A673 (cell line): Measurements from ENCODE around the gene TSEN2. TPM values are rescaled to one million over a fixed set of nuclear protein-coding genes. Genes with fewer than 3 reads are reported as not detected.

Experiments used
- BruUV-seq: library from RNA; stranded (reverse); fragments of 400-500 nt; replicated peaks from 2 replicates; lab custom pipeline; 2021; lab: Mats Ljungman, UMichigan
- CTCF ChIA-PET: fragments of 300-600 bp; sonication (Branson Sonifier 250); formaldehyde crosslinking; loops from one replicate; lab custom pipeline; 2022; ENCODE audit warnings: antibody characterized with exemption; lab: Charles Lee
- POLR2A ChIA-PET: fragments of 300-600 bp; sonication (Branson Sonifier 250); formaldehyde crosslinking; loops from one replicate; lab custom pipeline; 2022; ENCODE audit warnings: antibody characterized with exemption; ENCODE audit not compliant: low non-redundant PET; lab: Charles Lee
- DNase-seq: peaks from one replicate; pipeline ENCODE4 v3.0.0-alpha.2; 2015; ENCODE audit warnings: low spot score
- H3K27ac ChIP-seq: fragments of 200-600 bp; sonication (generic); 2 replicates; pipeline ENCODE4 v1.5.1; 2016; ENCODE audit warnings: mixed run types, low read depth, mild to moderate bottlenecking, mixed read lengths, antibody characterized with exemption, low read length; ENCODE audit not compliant: poor library complexity, severe bottlenecking
- H3K27me3 ChIP-seq: fragments of 200-600 bp; sonication (generic); replicated peaks from 2 replicates; pipeline ENCODE4 v1.6.1; 2017; ENCODE audit warnings: mixed run types, low read depth, mild to moderate bottlenecking, mixed read lengths, antibody characterized with exemption, low read length; ENCODE audit not compliant: insufficient read depth, poor library complexity
- H3K36me3 ChIP-seq: fragments of 200-600 bp; sonication (generic); 2 replicates; pipeline ENCODE4 v1.6.1; 2016; ENCODE audit warnings: mixed run types, mild to moderate bottlenecking, mixed read lengths, antibody characterized with exemption, low read length; ENCODE audit not compliant: insufficient read depth, poor library complexity, severe bottlenecking
- H3K4me1 ChIP-seq: fragments of 200-600 bp; sonication (generic); 2 replicates; pipeline ENCODE4 v1.6.1; 2017; ENCODE audit warnings: mixed run types, mild to moderate bottlenecking, mixed read lengths, antibody characterized with exemption, low read length; ENCODE audit not compliant: insufficient read depth, poor library complexity, severe bottlenecking
- H3K4me3 ChIP-seq: fragments of 200-600 bp; sonication (generic); 2 replicates; pipeline ENCODE4 v1.5.1; 2016; ENCODE audit warnings: low read depth, mixed run types, mild to moderate bottlenecking, mixed read lengths, low read length; ENCODE audit not compliant: poor library complexity, severe bottlenecking
- H3K9me3 ChIP-seq: fragments of 200-600 bp; sonication (generic); 2 replicates; pipeline ENCODE4 v1.6.1; 2016; ENCODE audit warnings: mixed run types, low read depth, mild to moderate bottlenecking, mixed read lengths, antibody characterized with exemption, low read length; ENCODE audit not compliant: poor library complexity, severe bottlenecking
- EZH2 ChIP-seq: fragments of 200-600 bp; sonication (generic); IDR thresholded peaks from 2 replicates; pipeline ENCODE4 v1.6.1; 2017; ENCODE audit warnings: borderline replicate concordance, low read depth, mild to moderate bottlenecking, mixed read lengths, antibody characterized with exemption, low read length; ENCODE audit not compliant: poor library complexity, severe bottlenecking
- intact Hi-C: fragments of 100-400 bp; cut with micrococcal nuclease; formaldehyde crosslinking; loops from one replicate; pipeline ENCODE4 v1.10.0; 2022; ENCODE audit not compliant: unreplicated experiment
- total RNA-seq: library from RNA; stranded (reverse); gene quantifications from 2 replicates; pipeline ENCODE4 v1.2.3, GENCODE V29; 2021
- TF ChIP-seq, protein P1 (sequence below): fragments of 300-800, 200-600 bp; sonication (generic); conservative IDR thresholded peaks from 2 replicates; pipeline ENCODE4 v1.5.1; 2017; ENCODE audit warnings: low read depth, mild to moderate bottlenecking, antibody characterized with exemption, low read length, moderate library complexity, mixed read lengths

Gene TSEN2
- total RNA-seq, 1 experiment from 2014 or later: 34.5 TPM

DNA sequence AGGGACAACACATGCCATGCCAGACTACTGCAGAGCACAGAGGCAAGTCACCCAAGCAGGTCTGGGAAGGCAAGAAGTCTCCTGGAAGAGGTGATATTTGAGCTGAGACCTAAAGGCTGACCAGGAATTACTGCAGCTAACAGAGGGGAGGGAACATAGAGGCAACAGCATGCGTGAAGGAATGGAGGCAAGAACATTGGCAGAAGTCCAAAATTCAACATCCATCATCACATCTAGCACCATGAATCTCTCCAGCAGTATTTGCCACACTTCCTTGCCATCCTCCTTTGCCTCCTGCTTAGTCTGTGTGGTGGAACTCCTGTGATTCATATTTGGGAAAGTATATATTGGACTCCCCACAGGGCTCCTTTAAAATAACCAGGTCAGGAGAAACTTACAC lies 870 bp upstream of the TSEN2 start:
- Histone ChIP-seq H3K27me3 (no peaks in the 10 kb centered on the region), H3K27ac (no peak overlapping the region), H3K4me1 (peaks cover 12% of the 10 kb centered on the region), H3K4me3 (peak overlapping the region; percentile 93), H3K9me3 (no peaks in the 10 kb centered on the region), H3K36me3 (no peaks in the 10 kb centered on the region)
- TF ChIP-seq, protein P1, sequence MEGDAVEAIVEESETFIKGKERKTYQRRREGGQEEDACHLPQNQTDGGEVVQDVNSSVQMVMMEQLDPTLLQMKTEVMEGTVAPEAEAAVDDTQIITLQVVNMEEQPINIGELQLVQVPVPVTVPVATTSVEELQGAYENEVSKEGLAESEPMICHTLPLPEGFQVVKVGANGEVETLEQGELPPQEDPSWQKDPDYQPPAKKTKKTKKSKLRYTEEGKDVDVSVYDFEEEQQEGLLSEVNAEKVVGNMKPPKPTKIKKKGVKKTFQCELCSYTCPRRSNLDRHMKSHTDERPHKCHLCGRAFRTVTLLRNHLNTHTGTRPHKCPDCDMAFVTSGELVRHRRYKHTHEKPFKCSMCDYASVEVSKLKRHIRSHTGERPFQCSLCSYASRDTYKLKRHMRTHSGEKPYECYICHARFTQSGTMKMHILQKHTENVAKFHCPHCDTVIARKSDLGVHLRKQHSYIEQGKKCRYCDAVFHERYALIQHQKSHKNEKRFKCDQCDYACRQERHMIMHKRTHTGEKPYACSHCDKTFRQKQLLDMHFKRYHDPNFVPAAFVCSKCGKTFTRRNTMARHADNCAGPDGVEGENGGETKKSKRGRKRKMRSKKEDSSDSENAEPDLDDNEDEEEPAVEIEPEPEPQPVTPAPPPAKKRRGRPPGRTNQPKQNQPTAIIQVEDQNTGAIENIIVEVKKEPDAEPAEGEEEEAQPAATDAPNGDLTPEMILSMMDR: no peak
- TF ChIP-seq EZH2: no peak
- ChIA-PET CTCF (no interaction called here), POLR2A (no interaction called here)
- no TSS peak for BruUV-seq
- intact Hi-C loops: loop anchor here (1.0 kb wide), 1 partner anchor 344 kb away; no protein-coding TSS in a partner anchor
- peak; percentile 17 for DNase-seq

DNA sequence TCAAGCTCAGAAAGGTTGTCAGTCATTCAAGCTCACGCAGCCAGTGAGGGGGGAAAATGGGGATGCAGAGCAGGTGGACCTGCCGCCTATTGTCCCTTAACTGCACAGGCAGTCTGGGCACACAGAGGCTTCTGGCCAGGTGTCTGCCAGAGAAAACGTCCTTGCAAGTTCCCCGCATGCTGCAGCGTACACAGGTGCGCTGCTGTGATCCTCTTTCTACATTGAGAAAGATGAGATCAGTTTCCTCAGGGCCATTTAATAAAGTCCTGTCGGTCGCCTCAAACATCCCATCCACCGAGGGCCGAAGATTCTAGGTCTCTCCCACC lies 445 bp upstream of the TSEN2 start:
- Histone ChIP-seq H3K36me3 (no peaks in the 10 kb centered on the region), H3K4me3 (peak overlapping the region; percentile 93), H3K27ac (no peak overlapping the region), H3K9me3 (no peaks in the 10 kb centered on the region), H3K27me3 (no peaks in the 10 kb centered on the region), H3K4me1 (peaks cover 12% of the 10 kb centered on the region)
- no TSS peak for BruUV-seq
- ChIA-PET POLR2A (interaction anchor here (0.6 to 0.9 kb wide), 2 partner anchors 13 to 180 kb away, joined by 4 read pairs; no protein-coding TSS in a partner anchor), CTCF (no interaction called here)
- intact Hi-C loops: loop anchor here (1.0 kb wide), 1 partner anchor 345 kb away; no protein-coding TSS in a partner anchor
- TF ChIP-seq, protein P1: no peak
- no peak for TF ChIP-seq EZH2
- no peak for DNase-seq

GRCh38 chr3:12484983-12485327 lies 675 bp downstream of the TSEN2 start:
- intact Hi-C loops: no loop called here
- Histone ChIP-seq H3K4me1 (peaks cover 15% of the 10 kb centered on the region), H3K27ac (peak overlapping the region; percentile 88), H3K27me3 (no peaks in the 10 kb centered on the region), H3K9me3 (no peaks in the 10 kb centered on the region), H3K4me3 (peak overlapping the region; percentile 93), H3K36me3 (peaks cover 4% of the 10 kb centered on the region)
- CTCF ChIA-PET: no interaction called here
- POLR2A ChIA-PET: no interaction called here
- no TSS peak for BruUV-seq
- no peak for DNase-seq
- TF ChIP-seq, protein P1: no peak
- TF ChIP-seq EZH2: no peak
